ENCODE data around the gene GAR1.
"Not testable (repeated sequence)": the region's sequence is repeated elsewhere in the genome, so short reads cannot be mapped to it uniquely, and the experiment has no call there.

Gene GAR1

GRCh38 chr4:109815151-109816081, at the start of gene GAR1:
Gene GAR1 (plus strand): TSS chr4:109815762. CDS start chr4:109816165, 403 bp downstream.
- peak; percentile 97 for DNase-seq (ENCODE audit: low spot score)

DNA sequence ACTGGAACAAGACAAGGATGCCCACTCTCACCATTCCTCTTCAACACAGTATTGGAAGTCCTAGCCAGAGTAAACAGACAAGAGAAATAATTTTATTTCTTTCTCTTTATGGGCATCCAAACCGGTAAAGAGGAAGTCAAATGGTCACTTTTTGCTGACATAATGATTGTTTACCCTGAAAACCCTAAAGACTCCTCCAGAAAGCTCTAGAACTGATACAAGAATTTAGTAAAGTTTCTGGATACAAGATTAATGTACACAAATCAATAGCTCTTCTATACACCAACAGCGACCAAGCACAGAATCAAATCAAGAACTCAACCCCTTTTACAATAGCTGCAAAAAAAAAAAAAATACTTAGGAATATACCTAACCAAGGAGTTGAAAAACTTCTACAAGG, 33.5 kb upstream of the GAR1 start:
- not testable (repeated sequence) for DNase-seq (ENCODE audit: low spot score)

DNA sequence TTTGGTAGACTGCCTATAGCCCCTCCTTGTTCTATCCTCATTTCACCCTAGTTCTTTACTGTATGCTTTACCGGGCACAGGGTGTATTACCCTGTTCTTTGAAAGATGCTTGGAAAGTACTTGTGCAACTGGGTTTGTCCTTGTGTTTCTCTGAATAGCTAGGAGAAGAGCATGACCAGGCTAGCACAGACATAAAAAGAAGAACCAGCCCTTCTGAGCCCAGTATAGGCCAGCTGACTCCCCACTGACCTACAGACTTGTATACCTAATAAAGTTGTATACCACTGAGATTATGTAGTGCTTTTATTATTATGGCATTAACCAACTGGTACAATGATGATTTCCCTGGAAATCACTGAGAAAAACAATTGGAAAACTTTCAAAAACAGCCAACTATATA, 28.7 kb upstream of the GAR1 start:
- no peak for DNase-seq (ENCODE audit: low spot score)

DNA sequence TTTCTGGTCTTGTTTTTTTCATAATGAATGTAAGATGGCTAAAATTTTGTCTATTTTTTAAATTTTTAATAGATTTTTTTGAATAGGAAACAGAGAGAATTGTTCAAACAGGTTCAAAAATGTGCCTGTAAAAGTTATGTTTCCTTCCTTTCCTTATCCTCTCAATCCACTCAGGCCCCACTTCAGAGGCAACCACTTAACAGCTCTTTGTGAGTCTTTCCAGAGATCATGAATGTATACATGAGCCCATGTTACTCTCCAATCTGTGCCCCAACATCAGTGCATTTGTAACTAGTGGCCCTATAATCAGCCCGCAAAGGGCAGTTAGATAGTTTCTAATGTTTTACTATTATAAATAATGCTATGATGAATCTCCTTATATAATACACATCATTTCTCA, 27.8 kb upstream of the GAR1 start:
- DNase-seq (ENCODE audit: low spot score) = no peak

DNA sequence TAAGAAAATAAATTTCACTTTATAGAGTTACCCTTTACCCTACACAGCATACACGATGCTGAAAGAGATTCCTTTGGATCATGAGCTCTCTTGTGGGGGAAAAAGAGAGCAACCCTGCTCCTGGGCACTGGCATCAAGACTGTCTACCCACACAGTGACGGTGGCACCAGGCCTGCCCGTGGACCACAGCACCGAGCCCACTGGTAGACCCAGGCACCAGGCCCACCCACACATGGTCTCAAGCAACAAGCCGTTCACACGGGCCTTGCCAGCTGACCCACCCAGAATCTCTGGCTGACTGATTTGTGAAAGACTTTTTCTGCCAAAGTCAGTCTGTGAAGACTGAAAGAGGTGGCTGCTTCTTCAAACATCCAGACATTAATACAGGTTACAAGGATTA, 20.5 kb upstream of the GAR1 start:
- DNase-seq (ENCODE audit: low spot score) = no peak

DNA sequence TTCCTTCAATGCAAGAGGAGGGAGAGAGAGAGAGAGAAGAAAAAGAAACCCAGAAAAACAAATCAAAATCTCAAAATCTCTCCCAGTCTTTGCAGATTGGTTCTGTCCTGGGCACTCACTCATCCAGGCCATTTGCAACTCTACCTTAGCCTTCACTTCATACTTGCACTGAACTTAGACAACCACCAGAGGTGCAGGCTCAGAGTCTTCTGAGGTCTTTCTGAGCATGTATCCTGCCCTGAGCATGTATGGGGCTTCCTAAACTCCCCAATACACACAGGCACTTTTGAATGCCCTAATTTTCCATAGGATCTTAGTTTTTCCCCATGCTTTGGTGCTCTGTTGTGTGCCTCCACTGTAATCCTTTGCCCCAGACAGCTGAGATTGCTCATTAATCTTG, 16.7 kb upstream of the GAR1 start:
- DNase-seq (ENCODE audit: low spot score) = no peak

DNA sequence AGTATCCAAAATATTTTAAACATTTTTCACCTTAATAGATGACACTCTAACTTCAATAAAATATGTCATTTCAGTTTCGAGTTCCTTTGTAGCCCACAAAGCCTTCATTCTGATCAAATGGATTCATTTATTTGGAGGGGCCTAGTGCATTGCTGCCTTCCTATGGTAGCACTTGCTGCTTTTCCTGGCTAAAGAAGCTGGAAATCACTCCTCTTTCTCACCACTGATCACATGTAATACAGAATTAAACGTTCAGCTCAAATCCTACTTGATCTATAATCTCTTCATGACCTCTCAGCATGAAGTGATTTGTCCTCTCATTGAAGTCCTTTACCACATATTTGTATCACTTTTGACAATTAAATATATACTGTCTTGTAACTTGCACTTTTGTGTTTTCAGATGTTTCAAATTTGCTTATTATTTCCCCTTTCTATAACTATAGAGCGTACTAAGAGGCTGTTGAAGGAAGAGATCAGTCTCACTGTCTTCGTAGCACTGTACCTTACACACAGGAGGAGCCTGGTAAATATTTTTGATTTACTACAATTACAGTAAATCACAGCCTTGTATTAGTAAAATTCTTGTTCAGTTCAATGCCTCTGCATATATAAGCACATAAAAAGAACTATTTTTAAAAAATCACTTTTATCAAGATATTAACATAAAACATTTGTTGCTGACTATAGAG, 14.3 kb upstream of the GAR1 start:
- no peak for DNase-seq (ENCODE audit: low spot score)

DNA sequence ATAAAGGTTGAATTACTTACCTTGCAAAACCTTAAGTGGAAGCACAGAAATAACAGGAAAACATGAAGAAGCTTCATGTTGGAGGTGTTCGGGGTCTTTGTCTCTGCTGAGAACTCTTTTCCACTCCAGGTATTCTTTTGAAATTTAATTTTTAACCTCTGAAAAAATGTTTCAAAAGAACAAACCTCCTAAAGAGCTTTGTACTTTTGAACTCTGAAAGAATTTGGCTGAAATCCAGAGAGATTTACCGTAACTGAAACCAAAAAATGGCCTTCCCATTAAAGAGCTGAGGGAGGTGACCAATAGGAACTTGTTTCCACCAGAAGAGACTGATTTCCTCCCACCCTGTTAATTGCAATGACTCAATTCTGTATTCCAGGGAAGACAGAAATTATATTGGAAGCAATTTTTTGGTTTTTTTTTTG, 13.7 kb upstream of the GAR1 start, which contains the start of gene CFI:
Gene CFI, minus strand, starts transcription at position 105 of the 425 bp plus-strand sequence. Its CDS starts 28 bp downstream, at position 77.
- DNase-seq (ENCODE audit: low spot score) = no peak

DNA sequence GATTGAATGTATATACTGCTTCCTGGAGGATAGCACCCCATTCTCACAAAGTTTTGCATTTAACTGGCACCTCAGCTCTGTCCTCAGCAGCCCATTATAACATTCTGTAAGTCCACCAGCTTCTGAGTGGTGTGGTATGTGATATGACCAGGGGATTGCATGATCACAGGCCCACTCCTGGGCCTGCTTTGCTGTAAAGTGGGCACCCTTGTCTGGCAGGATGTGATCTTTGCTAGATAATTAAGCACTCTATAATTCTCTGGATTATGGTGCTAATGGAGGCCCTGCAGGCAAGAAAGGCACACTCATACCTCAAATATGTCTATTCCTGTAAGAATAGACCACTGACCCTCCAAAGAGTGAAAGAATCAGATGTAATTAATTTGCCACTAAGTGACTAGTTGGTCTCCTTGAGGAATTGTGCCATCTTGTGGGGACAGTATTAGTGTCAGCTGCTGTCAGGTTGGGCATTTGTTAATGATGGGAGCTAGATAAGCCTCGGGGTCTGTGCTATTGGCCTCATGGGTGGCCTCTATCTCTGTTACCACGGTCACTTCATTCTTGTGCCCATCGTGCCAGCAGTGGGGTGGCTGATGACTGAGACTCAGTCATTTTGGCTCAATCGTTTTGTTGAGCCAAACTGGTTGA, 11.5 kb upstream of the GAR1 start:
- DNase-seq (ENCODE audit: low spot score) = peak; percentile 62

DNA sequence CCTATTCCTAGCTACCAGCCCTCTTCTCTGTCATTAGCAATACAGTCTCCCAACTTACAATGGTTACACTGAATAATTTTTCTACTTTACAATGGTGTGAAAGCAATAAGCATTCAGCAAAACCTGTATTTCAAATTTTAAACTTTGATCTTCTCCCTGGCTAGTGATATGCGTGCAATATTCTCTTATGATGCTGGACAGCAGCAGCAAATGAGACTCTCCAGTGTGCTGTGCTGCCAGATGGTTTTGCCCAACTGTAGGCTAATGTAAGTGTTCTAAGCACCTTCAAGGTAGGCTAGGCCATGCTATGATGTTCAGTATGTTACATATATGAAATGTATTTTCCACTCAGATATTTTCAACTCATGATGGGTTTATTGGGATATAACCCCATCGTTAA, 5.9 kb upstream of the GAR1 start:
- no peak for DNase-seq (ENCODE audit: low spot score)

DNA sequence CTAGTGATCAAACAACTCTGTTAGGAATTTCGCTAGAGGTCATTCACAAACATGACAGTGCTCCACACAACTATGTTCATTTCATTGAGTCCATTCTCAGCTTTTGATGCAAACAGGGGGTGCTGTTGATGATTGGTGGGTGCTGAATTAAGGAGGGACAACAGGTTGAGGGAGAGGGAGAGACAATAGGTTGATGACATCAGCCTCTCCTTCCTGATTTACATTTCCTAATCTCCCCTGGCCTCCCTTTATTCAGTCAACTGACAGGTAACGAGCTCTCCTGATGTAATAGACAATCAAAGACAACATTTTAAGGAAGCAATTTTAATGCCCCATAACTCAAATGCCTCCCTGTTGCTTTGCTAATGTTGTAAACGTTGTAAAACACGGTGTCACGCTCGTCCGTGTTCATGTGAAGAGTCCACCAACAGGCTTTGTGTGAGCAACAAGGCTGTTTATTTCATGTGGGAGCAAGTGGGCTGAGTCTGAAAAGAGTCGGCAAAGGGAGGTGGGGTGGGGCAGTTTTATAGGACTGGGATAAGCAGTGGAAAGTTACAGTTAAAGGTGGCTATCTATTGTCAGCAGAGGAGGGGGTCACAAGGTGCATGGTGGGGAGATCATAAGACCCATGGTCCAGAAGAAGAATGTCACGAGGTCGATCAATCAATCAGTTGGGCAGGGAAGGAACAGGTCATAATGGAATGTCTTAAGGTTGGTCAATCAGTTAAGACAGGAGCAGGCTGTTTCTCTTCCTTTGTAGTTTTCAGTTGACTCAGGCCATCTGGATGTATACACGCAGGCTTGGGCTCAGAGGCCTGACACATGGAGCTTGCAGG, 4.8 kb upstream of the GAR1 start:
- no peak for DNase-seq (ENCODE audit: low spot score)

GRCh38 chr4:109811707-109812106, 3.9 kb upstream of the GAR1 start:
- DNase-seq (ENCODE audit: low spot score) = no peak

DNA sequence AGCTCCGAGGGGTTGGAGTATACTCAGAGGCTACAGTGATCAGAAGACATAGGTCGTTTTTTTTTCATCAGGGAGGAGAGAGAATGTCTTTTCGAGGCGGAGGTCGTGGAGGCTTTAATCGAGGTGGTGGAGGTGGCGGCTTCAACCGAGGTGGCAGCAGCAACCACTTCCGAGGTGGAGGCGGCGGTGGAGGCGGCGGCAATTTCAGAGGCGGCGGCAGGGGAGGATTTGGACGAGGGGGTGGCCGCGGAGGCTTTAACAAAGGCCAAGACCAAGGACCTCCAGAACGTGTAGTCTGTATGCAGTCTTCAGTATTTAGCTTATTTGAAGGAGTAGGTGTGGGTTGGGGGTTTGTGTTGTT, 500 bp downstream of the GAR1 start:
- DNase-seq (ENCODE audit: low spot score) = no peak

DNA sequence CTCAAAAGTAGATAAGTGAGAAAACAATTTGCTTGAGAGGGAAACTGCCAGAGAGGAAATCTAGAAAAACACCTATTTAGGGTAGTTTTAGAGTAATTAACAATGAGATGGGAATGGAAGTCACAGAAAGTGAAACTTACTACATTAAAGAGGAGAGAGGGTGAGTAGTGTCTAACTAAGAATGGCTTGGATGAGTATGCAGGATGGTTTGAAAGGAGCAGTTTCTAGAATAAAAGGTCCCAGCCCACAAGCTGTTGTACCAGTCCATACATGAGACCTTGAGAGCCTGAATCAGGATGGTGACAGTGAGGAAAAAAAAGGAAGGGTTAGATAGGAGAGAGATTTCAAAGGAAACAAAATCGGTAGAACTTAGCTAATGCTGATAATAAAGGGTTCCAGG, 1.3 kb downstream of the GAR1 start:
- no peak for DNase-seq (ENCODE audit: low spot score)

DNA sequence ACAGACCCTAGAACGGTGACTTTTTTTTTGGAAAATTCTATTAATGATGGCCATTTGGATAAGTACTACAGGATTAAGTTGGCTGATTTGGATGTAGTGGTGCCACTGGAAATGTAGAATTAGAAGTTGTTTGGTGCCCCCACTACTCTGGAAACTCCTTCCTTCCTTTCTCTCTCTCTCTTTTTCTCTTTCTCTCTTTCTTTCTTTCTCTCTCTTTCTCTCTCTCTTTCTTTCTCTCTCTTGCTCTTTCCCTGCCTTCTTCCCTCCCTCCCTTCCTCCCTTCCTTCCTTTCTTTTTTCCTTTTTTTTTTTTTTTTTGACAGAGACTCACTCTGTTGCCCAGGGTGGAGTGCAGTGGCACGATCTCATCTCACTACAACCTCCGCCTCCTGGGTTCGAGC, 2.7 kb downstream of the GAR1 start:
- DNase-seq (ENCODE audit: low spot score) = no peak

- peak; percentile 73 for DNase-seq (ENCODE audit: low spot score)
These were observed 5.0 kb downstream of the GAR1 start for GRCh38 chr4:109820563-109820962.

- no peak for DNase-seq (ENCODE audit: low spot score)
These were observed 5.6 kb downstream of the GAR1 start for GRCh38 chr4:109821185-109821584.

GRCh38 chr4:109826719-109827118, 11.2 kb downstream of the GAR1 start:
- DNase-seq (ENCODE audit: low spot score) = no peak

DNA sequence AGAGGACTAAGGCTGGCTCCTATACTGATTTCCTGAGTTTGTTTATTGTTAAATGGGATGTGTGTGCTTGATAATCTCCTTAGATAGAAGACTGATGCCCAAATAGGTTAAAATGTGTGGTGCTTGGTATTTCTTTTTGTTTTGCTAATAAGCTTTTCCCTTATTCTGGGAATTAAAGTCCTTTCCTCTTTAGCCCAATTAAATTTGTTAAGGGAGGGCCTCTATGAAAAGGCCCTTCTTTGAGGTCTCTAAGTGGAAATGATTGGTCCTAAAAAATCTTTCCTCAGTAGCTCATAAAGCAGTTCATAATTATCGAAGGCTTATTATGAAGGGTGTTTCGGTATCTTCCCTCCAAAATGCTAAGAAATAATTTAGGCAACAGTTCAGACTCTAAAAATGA, 12.1 kb downstream of the GAR1 start, which contains the start of gene RRH:
Gene RRH, plus strand, starts transcription at position 301 of the 400 bp plus-strand sequence. Its CDS starts 56 bp downstream, at position 357.
- DNase-seq (ENCODE audit: low spot score) = no peak

DNA sequence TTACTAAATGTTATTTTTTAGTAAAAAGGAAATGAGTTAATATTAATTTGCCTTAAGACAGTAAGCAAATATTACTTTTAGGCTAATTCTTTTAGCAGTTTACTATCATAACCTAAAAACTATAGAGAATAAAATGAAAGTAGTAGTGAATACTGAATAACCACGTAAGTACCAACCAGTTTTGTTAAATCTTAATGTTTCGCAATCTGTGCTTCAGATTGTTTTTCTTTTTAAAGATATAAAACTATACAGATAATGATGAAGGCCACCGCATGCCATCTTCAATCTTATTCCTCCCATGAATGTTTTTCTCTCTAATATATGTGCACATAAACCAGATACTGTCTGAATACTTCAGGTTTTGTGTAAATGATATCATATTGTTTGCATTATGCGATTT, 18.2 kb downstream of the GAR1 start:
- no peak for DNase-seq (ENCODE audit: low spot score)

DNA sequence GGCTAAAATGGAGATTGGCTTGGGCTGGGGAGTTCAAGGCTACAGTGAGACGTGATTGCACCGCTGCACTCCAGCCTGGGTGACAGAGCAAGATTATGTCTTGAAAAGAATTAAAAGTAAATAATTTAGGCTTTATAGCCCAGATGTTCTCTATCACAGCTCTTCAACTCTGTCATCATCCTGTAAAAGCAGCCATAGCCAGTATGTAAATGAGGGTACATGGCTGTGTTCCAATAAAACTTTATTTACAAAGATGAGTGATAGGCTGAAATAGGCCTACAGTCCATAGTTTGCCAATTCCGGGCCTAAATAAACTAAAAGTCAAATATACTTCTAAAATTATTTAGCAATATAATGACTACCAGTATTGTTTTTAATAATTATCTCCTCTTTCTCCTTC, 21.4 kb downstream of the GAR1 start:
- DNase-seq (ENCODE audit: low spot score) = no peak
